ENCODE measurements around the gene TRAP1. TPM values are rescaled to one million over a fixed set of nuclear protein-coding genes. Genes with fewer than 3 reads are reported as not detected.

TRAP1 gene
- total RNA-seq, 1 experiment from 2014 or later, result 137 TPM

DNA sequence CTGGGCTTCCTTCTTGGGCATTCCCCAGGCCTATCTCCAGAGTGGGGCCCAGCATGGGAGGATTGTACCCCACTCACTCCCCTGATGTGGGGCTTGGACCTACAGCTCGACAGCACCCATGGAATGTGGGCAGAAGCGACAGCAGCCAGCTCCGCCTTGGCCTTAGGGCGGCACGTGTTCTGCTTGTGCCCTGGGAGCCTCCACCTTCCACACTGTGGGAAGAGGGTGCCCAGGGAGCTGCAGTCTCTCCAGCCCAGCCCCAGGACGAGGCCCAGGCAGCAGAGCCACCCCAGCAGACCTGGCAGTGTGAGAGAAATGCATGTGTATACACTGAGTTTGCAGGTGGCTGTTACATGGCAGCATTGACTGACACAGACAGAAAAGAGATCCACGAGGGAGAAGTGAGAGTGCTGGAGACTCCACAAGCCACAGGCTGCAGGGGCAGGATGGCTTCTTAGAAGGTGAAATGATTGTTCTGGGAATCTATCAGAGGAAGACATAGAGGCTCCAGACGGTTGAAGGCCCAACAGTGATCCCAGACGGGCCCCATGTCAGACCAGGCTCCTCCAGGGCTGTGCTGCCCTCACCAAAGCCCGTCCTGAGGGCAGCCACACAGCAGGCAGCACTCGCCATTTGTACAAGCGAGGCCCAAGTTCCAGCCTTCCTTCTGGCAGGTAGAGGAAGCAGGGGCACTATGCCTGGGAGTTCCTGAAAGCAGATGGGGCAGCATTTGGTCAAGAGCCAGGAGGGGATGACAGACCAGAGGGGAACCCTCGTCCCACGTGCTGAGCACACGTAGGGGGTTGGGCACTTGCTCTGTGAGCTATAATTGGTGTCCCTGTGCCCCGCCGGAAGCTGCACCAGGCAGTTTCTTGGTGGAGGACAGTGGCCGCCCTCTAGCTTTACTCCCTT lies 65.6 kb downstream of the TRAP1 start:
- ChIA-PET CTCF (interaction anchor here (0.6 kb wide), 1 partner anchor 606 kb away, joined by 4 read pairs; the partner anchor contains the start of gene MMP25), POLR2A (no interaction called here)
- H3K4me3 ChIP-seq (ENCODE audit: low read depth in 2 of 2, low read length in 2 of 2), result no peak overlapping the region
- no peak for ATAC-seq
- no peaks in the 10 kb centered on the region for H3K27me3 ChIP-seq (ENCODE audit: control insufficient read depth, insufficient read depth, low read length)
- H3K9me3 ChIP-seq (ENCODE audit: control insufficient read depth, insufficient read depth, low read depth, low read length), result no peaks in the 10 kb centered on the region
- DNase-seq (ENCODE audit: low read depth, low spot score), result no peak
- H3K4me1 ChIP-seq (ENCODE audit: control insufficient read depth, insufficient read depth, low read length), result peaks cover 12% of the 10 kb centered on the region
- in situ Hi-C loops (cut with HindIII; ENCODE audit: low pct_unique_long_range_greater_than_20kb, low sequenced_read_pairs), result no loop called here
- peaks cover 2% of the 10 kb centered on the region; the same call in 1 of the 2 replicates for H3K36me3 ChIP-seq (ENCODE audit: control insufficient read depth, insufficient read depth, low read length)
- TF ChIP-seq SIN3A (IDR thresholded peaks at IDR 0.05; ENCODE audit: borderline replicate concordance, insufficient read depth, low read depth, low read length) (no peak), TCF7L2 (IDR thresholded peaks at IDR 0.05; ENCODE audit: low read depth, low read length) (no peak), POLR2AphosphoS5 (IDR thresholded peaks at IDR 0.05; ENCODE audit: low read depth, low read length) (no peak)
- TF ChIP-seq, protein P1, sequence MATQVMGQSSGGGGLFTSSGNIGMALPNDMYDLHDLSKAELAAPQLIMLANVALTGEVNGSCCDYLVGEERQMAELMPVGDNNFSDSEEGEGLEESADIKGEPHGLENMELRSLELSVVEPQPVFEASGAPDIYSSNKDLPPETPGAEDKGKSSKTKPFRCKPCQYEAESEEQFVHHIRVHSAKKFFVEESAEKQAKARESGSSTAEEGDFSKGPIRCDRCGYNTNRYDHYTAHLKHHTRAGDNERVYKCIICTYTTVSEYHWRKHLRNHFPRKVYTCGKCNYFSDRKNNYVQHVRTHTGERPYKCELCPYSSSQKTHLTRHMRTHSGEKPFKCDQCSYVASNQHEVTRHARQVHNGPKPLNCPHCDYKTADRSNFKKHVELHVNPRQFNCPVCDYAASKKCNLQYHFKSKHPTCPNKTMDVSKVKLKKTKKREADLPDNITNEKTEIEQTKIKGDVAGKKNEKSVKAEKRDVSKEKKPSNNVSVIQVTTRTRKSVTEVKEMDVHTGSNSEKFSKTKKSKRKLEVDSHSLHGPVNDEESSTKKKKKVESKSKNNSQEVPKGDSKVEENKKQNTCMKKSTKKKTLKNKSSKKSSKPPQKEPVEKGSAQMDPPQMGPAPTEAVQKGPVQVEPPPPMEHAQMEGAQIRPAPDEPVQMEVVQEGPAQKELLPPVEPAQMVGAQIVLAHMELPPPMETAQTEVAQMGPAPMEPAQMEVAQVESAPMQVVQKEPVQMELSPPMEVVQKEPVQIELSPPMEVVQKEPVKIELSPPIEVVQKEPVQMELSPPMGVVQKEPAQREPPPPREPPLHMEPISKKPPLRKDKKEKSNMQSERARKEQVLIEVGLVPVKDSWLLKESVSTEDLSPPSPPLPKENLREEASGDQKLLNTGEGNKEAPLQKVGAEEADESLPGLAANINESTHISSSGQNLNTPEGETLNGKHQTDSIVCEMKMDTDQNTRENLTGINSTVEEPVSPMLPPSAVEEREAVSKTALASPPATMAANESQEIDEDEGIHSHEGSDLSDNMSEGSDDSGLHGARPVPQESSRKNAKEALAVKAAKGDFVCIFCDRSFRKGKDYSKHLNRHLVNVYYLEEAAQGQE (IDR thresholded peaks at IDR 0.05; ENCODE audit: insufficient read depth in 1 of 2, low read depth in 2 of 2, low read length in 1 of 2), result no peak
- TF ChIP-seq, protein P2, sequence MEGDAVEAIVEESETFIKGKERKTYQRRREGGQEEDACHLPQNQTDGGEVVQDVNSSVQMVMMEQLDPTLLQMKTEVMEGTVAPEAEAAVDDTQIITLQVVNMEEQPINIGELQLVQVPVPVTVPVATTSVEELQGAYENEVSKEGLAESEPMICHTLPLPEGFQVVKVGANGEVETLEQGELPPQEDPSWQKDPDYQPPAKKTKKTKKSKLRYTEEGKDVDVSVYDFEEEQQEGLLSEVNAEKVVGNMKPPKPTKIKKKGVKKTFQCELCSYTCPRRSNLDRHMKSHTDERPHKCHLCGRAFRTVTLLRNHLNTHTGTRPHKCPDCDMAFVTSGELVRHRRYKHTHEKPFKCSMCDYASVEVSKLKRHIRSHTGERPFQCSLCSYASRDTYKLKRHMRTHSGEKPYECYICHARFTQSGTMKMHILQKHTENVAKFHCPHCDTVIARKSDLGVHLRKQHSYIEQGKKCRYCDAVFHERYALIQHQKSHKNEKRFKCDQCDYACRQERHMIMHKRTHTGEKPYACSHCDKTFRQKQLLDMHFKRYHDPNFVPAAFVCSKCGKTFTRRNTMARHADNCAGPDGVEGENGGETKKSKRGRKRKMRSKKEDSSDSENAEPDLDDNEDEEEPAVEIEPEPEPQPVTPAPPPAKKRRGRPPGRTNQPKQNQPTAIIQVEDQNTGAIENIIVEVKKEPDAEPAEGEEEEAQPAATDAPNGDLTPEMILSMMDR (IDR thresholded peaks at IDR 0.05), result no peak
- BruUV-seq (replicated peaks), result no TSS peak
- intact Hi-C loops (cut with micrococcal nuclease; ENCODE audit: unreplicated experiment), result no loop called here
- H3K27ac ChIP-seq (ENCODE audit: low read length), result no peak overlapping the region

DNA sequence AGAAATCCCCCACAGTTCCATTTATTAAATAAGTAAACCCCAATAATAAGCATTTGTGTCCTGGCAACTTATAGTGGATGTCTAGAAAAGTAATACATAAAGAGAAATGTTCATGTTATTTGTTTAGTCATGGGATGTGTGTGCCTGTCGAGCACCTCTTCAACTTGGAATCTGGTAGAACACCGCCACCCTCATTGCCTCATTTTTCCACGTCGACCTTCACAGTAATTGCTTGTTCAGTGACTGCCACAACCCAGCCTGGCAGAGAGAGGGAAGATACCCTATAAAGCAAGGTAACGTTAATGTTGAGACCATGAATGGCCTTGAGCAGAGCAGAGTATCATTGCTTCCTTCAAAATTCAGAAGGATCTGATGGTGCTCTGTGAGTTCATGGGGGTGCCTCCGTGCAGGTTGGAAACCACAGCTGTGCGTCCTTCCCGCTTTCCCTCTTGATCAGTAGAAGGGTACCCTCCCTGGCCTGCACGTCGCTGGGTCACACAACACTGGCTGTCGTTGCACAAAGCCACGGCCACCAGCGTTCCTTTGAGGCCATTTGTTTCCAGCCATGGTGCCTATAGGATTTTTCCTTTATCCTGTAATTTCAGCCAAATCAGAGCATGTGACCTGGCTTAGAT lies 66.6 kb downstream of the TRAP1 start:
- no peak overlapping the region for H3K4me3 ChIP-seq (ENCODE audit: low read depth in 2 of 2, low read length in 2 of 2)
- TSS peak; percentile 12 for BruUV-seq (replicated peaks)
- H3K9me3 ChIP-seq (ENCODE audit: control insufficient read depth, insufficient read depth, low read depth, low read length), result no peaks in the 10 kb centered on the region
- H3K36me3 ChIP-seq (ENCODE audit: control insufficient read depth, insufficient read depth, low read length), result peaks cover 2% of the 10 kb centered on the region; the same call in 1 of the 2 replicates
- no peaks in the 10 kb centered on the region for H3K27me3 ChIP-seq (ENCODE audit: control insufficient read depth, insufficient read depth, low read length)
- TF ChIP-seq, protein P1 (IDR thresholded peaks at IDR 0.05; ENCODE audit: insufficient read depth in 1 of 2, low read depth in 2 of 2, low read length in 1 of 2), result no peak
- TF ChIP-seq POLR2AphosphoS5 (IDR thresholded peaks at IDR 0.05; ENCODE audit: low read depth, low read length) (no peak), SIN3A (IDR thresholded peaks at IDR 0.05; ENCODE audit: borderline replicate concordance, insufficient read depth, low read depth, low read length) (no peak), TCF7L2 (IDR thresholded peaks at IDR 0.05; ENCODE audit: low read depth, low read length) (no peak)
- TF ChIP-seq, protein P2 (IDR thresholded peaks at IDR 0.05), result no peak
- CTCF ChIA-PET, result interaction anchor here (0.6 kb wide), 1 partner anchor 605 kb away, joined by 4 read pairs; the partner anchor contains the start of gene MMP25
- in situ Hi-C loops (cut with HindIII; ENCODE audit: low pct_unique_long_range_greater_than_20kb, low sequenced_read_pairs), result no loop called here
- ATAC-seq (no peak), DNase-seq (ENCODE audit: low read depth, low spot score) (no peak)
- POLR2A ChIA-PET, result interaction anchor here (0.7 kb wide), 1 partner anchor 366 kb away, joined by 4 read pairs; no protein-coding TSS in a partner anchor
- no peak overlapping the region for H3K27ac ChIP-seq (ENCODE audit: low read length)
- intact Hi-C loops (cut with micrococcal nuclease; ENCODE audit: unreplicated experiment), result no loop called here
- peaks cover 22% of the 10 kb centered on the region for H3K4me1 ChIP-seq (ENCODE audit: control insufficient read depth, insufficient read depth, low read length)

All from Panc1 (cell line).